Anterior cingulate cortex (tissue), 58 donors: ENCODE measurements around the gene VIL1.

ENCODE experiments used
- DNase-seq, 58 donors: peaks; one replicate each; lab custom pipeline; 2025; lab: John Stamatoyannopoulos, UW

The VIL1 gene

DNA sequence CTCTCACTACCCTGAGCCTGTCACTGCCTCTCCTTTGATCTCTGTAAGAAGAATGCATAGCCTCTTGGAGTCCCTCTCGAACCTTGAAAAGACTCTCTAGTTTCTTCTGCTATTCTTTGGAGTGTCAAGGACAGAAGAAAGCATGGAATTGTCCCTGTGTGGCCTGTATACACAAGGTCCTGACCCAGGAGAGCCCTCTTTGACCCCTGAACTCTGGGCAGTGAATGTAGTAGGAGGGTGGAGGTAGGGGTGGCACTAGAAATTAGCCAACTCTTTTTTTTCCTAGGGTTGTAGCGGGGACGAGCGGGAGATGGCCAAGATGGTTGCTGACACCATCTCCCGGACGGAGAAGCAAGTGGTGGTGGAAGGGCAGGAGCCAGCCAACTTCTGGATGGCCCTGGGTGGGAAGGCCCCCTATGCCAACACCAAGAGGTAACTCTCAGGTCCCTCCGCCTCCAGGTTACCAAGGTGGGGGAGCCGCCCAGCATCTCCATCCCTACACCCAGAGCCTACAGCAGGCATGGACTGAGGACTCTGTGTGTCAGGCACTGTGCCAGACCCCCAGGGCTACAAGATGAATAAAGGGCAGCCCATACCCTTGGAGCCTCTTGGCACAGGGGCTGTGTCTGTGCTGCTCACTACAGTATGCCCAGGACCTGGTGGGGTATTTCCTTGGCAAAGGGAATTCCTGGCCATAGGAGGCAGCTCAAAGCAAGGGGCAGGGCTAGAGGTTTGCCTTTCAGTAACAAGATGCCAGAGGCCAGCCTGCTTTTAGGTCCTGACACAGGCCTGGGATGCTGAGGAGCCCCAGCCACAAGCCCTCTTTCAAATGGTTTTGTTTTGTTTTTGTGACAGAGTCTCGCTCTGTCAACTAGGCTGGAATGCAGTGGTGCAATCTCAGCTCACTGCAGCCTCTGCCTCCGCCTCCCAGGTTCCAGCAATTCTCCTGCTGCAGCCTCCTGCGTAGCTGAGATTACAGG lies 16.4 kb downstream of the VIL1 start:
- DNase-seq = no peak

DNA sequence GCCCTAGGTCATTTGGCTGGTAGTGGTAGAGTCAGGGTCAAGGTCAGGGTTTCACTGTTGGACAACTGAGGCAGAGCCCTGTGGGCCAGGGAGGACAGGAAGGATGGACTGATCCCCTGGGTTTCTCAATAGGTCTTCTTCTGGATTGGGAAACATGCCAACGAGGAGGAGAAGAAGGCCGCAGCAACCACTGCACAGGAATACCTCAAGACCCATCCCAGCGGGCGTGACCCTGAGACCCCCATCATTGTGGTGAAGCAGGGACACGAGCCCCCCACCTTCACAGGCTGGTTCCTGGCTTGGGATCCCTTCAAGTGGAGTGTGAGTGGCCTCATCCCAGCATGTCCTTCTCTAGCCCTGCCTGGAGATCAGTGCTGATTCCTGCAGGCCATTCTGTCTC lies 18.1 kb downstream of the VIL1 start:
- no peak for DNase-seq

DNA sequence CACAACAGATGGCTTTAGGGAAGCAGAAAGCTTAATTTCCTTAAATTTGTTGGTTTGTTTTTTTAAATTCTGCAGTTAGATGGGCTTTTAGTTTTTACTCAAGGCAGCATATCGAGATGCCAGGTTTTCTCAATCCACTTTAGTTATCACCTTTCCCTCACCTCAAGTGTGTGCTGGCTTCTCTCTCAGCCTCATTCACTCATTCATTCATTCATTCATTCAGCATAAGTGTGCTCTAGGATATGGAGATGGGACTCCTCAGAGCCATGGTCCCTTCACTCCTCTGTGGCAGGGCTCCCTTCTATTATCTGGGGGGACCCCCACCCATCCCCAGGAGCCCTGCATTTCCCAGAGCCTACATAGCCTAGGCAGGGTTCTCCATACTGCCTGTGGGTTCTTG lies 19.0 kb downstream of the VIL1 start:
- DNase-seq = no peak

DNA sequence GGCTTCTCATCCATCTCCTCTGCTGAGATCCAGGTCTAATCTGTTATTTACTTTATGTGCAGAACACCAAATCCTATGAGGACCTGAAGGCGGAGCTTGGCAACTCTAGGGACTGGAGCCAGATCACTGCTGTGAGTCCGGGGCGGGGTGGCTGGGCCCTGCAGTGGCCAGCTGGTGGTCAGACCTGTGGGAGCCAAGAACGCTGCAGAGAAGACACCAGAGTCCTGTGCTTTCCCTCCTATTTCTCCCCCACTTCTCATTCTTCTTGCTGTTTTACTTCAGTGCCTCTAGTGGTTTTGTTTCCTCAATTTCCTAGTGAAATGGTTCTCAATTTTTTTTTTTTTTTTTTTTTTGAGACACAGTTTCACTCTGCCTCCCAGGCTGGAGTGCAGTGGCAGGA lies 19.7 kb downstream of the VIL1 start:
- no peak for DNase-seq

DNA sequence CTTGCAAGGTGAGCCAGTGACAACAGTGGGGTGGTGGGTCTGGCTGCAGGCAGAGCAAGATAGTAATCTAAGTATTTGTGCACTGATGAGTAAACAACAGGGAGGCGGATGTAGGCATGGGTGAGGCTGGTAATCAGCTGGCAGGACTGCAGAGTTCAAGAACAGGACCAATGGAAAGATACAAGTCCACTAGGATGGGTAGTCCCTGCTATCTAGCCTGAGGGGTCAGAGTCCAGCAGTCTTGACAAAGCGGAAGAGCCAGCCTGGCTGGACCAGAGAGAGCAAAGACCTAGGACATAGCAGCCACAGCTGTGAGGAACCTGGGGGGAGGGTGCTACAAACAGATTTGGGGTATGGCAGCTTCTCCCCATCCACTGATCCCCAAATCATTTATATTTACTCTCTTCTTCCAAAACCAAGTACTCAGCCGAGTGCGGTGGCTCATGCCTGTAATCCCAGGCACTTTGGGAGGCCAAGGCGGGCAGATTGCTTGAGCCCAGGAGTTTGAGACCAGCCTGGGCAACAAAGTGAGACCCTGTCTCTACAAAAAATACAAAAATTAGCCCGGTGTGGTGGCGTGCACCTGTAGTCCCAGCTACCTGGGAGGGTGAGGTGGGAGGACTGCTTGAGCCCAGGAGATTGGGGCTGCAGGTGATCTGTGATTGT lies 25.9 kb downstream of the VIL1 start:
- no peak for DNase-seq

DNA sequence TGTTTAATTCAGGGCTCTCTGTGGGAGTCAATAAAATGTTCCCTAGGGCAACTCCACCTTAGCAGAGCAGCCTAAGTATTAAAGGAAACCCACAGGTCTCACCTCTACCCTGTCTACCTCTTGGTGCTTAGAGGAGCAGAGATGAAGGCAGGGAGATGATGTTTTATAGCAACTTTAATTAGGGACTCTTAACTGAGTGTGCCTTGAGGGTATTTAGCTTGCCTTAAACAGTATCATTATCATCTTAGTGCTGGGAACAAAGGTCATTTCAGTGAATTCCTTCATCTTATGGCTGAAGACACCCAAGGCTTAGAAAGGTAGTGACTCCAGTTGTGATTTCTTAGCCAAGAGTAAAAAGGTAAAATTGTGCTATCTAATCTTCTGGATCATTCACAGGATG lies 26.7 kb downstream of the VIL1 start:
- no peak for DNase-seq

DNA sequence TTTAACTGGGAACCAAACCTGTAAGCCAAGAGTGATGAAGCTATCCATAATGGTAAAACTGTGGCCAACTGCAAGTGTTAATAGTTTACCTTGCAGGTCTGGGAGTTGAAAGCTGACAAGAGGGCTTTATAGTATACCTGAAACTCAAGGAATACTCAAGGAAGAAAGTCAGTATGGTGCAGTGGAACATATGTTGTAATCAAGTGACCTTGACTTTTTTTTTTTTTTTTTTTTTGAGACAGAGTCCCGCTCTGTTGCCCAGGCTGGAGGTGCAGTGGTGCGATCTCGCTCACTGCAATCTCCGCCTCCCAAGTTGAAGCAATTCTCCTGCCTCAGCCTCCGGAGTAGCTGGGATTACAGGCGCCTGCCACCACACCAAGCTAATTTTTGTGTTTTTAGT lies 27.6 kb downstream of the VIL1 start:
- no peak for DNase-seq

DNA sequence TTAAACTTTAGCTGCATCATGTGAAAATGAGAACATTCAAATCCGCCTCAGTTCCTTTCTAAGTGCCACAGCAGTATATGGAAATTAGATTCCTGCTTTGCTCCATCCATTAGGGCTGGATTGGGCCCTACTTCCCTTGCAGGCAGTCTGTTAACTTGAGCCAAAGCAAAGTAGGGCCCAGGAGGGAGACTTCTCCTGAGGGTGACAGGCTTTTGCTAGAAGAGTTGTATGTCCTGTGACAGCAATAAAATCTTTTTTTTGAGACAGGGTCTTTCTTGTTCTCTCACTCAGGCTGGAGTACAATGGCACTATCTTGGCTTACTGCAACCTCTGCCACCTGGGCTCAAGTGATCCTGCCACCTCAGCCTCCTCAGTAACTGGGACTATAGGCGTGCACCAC lies 28.1 kb downstream of the VIL1 start:
- DNase-seq = no peak

DNA sequence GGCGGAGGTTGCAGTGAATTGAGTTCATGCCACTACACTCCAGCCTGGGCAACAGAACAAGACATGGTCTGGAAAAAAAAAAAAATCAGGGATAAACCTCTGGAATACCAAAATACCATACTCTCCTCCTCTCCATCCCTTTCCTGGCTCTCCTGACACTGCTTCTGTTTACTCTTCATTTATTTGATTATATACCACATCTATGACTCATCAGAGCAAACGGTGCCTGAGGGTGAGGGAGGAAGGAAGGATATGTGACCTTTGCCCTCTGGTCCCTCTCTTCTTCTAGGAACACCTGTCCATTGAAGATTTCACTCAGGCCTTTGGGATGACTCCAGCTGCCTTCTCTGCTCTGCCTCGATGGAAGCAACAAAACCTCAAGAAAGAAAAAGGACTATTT lies 30.0 kb downstream of the VIL1 start:
- no peak for DNase-seq

DNA sequence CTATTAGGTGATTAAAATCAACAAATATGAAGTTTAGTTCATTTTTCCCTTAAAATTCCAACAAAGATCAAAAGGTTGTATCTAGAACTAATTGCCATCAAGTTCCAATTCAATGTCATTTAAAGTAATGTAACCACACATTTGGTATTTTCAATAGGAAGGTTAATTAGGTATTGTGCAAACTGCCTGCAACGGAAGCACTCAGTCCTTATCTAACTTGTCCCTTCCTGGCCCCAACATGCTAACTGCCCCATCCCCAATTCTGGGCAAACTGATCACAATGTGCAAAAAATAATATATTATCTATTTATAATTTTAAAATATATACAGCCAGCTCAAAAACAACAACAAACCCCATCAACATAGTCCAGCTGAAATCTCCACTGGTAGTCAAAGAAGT lies 33.2 kb downstream of the VIL1 start:
- DNase-seq = no peak

DNA sequence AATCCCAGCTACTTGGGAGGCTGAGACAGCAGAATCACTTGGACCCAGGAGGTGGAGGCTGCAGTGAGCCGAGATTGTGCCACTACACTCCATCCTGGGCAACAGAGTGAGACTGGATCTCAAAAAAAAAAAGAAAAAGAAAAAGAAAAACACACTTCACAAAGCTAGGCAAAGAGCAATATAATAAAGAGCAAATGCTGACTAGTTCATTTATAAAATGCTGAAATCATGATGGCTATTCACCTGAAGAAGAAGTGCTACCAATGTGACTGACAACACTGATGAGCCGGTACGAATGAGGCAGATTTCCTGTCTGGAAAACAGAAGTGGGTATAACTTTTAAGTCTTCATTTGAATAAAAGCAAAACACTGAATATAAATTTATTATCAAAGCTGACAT lies 37.9 kb downstream of the VIL1 start:
- DNase-seq = no peak

DNA sequence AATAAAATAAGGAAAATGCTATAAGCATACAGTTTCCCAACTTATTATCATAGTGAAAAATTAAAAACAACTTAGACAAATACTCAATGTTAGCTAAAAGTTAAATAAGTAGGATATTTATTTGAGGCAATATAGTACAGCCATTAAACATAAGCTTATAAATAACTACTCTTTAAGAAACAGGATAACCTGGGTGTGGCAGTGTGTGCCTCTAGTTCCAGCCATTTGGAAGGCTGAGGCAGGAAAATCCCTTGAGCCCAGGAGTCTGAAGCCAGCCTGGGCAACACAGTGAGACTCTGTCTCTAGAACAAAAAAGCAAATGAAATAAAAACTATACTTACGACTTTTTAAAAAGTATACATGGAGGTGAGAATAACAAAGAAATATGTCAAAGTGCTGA lies 39.7 kb downstream of the VIL1 start:
- DNase-seq = no peak

DNA sequence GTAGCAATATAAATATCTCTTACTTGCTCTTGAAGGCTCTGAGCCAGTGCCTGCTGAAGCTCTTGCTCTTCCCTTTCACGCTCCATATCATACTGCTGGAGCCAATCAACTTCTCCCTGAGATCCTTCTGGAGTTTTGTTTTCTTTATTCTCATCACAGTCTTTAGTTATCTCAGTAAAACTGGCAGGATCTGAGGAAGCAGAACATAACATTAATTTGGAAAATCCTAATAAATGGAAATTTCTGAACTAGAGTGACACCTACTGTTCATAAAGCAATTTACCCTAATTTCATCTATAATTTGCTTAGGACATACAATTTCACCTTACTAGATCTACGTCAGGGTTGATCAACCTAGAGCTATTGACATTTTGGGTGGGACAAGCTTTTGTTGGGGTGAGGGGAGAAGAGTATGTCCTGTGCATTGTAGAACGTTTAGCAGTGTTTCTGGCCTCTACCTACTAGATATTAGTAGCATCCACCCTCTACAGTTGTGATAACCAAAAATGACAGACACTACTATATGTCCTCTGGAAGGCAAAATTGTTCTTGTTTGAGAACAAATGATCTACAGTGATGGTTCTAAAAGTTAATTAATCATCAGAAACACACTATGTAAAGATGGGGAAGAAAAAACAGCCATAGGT lies 47.2 kb downstream of the VIL1 start:
- DNase-seq = no peak

DNA sequence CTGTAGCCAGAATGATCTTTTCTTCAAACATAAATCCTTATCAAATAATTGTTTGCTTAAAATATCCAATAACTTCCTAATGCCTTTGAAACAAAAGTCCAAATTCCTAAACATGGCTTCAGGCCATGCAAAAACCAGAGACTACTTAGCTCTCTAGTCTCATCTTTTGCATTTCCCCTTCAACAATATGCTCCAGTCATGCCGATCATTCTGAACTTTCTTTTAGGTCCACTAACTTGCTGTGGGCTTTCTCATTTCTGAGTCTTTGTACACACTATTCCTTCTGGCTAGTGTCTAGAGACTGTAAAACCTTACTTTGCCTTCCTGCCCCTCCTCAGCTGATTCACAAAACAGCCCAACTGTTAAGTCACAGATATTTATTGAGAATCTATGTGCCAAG lies 51.5 kb downstream of the VIL1 start:
- no peak for DNase-seq

DNA sequence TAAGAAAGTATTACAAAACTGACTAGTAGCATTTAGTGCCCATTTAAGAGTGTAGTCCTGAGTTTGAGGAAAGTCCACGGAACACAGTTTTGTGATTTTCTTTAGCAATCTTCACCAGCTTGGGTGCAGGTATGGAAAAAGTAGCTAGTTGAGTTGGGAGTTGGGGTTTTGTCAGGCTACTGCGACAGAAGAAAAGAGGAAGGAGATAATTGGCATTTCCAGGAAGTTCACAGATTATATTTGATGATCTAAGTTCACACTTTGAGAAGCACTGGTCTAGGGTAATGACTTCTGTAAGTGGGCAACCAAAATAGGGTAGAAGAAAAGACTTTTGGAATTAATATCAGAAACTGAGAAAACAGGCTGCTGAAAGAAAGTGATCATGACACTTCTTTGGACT lies 52.1 kb downstream of the VIL1 start:
- DNase-seq = no peak

DNA sequence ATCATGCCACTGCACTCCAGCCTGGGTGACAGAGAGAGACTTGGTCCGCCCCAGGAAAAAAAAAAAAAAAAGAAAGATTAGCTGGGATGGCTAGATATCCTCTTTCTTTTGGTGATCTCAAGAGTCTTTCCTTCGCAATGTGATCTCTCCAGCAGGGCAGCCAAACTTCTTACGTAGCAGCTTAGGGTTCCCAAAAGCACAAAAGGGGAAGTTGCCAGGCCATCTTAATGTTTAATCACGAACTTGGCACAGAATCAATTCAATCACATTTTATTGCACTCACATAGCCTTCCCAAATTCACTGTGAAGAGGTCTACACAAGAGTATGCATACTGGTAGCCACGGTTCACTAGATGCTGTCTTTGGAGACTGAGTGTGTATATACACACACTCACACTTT lies 53.1 kb downstream of the VIL1 start:
- DNase-seq = no peak

DNA sequence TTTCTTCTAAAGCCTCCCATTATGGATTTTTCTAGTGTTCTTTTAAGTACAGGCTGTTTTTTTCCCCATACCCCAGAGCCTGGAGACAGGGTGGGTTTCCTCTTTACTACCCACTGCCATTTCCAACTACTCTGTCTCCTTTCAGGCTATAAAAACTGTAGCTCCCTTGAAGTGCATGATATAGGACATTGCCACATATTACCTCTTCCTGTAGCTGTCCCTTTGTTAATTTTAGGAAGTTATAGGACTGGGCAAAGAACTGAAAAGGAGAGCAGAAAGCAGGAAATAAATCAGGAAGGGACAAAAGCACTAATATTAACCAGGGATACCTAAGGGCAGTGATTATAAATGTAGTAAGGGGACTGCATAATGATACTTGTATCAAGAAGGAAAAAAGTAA lies 54.1 kb downstream of the VIL1 start:
- DNase-seq = no peak

DNA sequence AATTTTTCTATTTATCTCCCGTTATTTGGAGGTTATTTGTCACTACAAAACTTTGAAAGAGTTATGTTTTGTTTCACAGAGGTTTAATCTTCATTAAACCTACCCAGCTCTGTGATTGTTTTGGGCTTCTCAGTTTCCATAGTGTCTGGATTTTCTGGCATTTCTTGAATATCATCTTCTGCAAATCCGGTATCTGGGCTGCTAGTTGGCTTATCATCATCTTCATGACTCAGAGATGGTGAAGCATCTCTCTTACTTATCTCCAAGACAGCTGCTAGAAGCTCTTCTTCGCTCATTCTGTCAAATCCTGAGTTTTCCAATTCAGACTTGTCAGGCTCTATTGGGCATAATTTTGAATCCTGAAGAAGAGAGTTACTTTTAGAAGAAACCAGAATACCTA lies 55.6 kb downstream of the VIL1 start:
- peak in 1 of 58 donors; percentile 18 for DNase-seq

DNA sequence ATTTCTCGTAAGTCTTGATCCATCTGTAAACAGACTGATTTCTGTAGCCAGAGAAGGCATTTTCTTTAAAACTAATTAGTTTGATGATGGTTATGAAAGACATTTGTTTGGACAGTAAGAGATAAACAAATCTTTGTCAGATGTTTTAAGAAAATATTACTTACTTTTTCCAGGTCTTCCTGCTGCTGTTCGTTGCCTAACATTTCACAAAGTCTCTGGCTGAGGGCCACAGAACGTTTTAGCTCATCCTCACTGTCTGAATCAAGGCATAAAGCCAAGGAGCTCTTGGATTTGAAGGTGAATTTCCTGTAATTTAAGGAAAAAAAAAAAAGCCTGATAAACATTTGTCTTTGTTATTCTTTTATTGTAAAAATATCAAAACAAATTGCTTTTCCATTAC lies 57.8 kb downstream of the VIL1 start:
- no peak for DNase-seq

DNA sequence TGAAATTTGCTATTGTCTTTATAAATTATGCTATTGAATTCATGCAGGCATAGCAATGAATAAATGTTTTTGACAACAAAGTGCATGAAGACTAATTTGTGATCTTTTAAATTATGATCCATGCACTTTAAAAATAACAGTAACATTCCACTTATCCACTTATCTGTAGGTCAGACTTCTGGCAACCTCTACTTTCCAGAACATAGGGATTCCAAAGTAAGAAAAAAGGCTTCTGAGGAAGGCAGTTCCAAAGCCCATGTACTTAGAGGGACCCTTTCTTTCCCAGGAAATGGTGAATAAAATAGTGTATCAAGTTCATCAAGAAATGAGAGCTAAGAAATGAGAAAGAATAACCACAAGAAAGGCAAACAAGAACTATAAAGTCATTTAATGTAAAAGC lies 58.3 kb downstream of the VIL1 start:
- DNase-seq = no peak

DNA sequence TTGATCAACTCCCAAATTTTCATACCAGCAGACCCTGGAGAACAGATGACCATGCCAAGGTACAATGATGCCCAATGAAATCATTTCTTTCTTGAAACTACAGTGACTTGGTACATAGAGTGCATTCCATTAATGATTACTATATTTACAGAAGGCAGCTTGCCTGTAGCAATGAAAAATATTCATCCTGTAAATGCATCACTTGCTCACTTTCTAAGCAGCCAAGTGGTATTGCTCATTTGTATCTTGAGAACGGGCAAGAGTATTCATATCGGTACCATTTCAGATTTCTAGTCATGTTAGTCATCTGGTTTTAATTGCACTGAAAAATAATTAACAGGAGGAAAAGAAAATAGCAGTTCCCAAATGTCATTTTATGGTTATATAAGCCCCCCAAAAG lies 59.6 kb downstream of the VIL1 start:
- DNase-seq = no peak

DNA sequence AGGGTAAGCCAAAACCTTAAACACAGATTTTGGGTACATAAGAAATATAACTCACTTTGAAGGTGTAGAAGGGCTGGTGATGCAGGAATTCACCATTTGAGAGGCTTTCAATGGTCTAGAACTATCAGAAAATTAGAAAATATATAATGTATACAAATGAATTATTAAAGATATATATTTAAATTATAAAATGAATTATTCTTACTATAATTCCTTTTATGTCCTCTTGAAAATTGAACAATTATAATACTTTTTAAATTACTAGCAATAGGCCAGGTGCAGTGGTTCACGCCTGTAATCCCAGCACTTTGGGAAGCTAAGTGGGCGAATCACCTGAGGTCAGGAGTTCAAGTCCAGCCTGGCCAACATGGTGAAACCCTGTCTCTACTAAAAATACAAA lies 60.7 kb downstream of the VIL1 start:
- no peak for DNase-seq
